Putamen (tissue), 1 donor: ENCODE data around the gene POF1B.
"Not testable (repeated sequence)": the region's sequence is repeated elsewhere in the genome, so short reads cannot be mapped to it uniquely, and the experiment has no call there.

Experiments used
- DNase-seq: peaks from one replicate; pipeline ENCODE4 v3.0.0-alpha.2; 2016; ENCODE audit warnings: low spot score

POF1B gene

DNA sequence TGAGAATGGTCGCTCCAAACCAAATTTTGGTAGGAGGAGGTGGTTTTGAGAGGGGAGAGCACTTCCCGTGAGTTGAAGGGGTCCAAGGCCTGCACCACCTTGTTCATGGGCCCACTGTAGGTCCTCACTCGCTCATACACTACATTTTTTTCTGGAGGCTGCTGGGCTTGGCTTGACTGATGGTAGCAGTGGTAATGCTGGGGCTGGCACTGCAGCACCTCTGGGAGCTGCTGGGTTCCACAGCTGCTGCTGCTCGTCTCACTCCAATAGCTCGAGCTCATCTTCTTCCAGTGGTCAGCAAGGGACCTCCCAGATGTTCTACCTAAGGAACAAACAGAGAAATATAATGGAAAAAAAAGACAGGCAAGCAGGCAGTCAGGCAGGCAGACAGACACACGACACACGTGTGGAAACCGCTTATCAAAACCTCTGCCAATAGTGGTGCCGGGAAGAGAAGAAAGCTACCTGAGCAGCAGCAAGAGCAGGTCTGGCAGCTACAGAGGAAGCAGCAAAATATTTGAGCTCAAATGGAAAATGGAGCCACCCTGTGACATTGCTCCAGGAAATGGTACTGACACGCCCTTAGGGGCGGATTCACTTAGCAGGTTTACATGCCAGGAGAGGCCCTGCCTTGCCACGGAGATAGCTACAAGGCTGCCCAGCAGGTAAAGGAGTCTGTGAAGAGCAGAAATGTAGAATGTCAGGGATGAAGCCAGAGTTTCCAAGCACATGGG, at the start of gene POF1B:
POF1B (minus strand) TSS at position 492 of the 734 bp plus-strand sequence; CDS start at position 281, 211 bp downstream.
- DNase-seq, result no peak

DNA sequence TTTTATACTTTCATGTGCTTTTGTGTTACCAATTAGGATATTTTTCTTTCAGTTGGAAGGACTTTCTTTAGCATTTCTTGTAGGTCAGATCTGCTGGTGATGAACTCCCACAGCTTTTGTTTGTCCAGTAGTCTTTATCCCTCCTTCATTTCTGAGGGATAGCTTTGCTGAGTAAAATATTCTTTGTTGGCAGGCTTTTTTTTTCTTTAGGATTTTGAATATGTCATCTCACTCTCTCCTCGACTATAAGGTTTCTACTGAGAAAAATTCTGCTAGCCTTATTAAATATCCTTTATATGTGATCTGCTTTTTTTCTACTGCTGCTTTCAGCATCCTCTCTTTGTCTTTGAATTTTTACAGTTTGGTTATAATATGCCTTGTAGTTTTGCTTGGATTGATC, 49.6 kb upstream of the POF1B start:
- no peak for DNase-seq

DNA sequence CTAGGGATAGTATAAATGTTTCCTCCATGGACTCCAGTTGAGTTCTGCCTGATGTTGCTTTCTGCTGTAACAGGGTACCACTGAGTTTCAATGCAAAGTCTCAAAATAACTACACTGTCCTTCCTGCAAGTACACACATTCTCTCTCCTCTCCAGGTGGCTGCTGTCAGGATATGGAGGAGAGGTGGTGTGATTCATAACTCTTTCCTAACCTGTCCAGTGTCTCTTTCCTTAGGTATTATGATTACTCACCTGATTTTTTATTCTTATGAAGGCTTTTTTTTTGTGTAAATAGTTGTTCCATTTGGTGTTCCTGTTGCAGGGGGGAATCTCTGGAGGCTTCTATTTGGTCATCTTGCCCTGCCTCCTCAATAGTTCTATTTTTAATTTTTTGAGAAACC, 39.8 kb upstream of the POF1B start:
- no peak for DNase-seq

DNA sequence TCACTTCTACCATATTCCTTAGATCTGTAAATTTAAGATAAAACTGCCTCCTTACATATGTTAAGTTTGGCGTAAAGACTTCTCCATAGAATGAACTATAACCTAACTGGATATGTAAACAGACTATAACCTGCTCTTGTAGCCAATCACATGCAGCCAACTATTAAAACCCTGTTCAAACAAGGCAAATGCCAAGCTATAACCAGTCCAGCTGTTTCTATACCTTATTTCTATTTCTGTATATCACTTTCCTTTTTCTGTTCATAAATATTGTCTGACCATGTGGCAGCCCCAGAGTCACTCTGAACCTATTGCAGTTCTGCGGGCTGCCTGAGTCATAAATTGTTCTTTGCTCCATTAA, 12.4 kb upstream of the POF1B start:
- DNase-seq, result no peak

- DNase-seq, result no peak
Observed at GRCh38 chrX:85391185-85391877, 11.9 kb upstream of the POF1B start.

DNA sequence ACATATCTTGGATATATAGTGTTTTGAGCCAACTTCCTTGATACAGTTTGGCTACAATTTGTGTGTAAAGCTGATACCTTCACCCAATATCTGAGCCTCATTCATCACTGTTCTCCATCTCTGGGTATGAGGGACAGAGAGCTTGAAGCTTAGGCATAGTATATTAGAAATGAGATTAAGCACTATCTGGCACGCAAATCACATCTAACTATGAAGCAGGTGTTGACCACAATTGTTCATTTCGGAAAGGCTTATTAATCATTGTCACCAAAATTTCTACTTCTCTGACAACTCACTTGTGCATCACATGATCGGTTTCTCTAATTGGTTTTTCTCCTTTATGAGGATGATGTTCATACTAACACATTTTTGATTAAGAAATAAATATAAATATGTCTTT, 2.1 kb upstream of the POF1B start:
- no peak for DNase-seq

- DNase-seq, result no peak
Observed at GRCh38 chrX:85378461-85378860, 1.0 kb downstream of the POF1B start.

DNA sequence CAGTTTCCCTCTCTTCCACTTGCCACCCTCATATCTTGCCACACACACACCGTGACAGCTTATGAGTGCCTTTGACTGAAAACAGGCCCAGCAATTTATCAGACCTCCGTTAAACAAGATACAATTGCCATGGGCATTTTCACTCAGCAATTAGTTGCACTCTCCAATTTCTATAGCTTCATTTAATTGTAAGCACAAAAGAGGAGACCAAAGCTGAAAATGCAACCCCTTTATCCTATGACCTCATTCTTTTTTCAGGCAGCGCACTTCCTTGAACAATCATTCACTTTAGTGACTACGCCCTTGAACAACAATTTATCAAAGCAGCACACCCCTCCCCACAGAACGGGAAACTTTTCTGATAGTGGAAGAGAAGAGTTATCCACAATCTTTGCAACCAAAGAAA, 4.1 kb downstream of the POF1B start:
- DNase-seq, result no peak

DNA sequence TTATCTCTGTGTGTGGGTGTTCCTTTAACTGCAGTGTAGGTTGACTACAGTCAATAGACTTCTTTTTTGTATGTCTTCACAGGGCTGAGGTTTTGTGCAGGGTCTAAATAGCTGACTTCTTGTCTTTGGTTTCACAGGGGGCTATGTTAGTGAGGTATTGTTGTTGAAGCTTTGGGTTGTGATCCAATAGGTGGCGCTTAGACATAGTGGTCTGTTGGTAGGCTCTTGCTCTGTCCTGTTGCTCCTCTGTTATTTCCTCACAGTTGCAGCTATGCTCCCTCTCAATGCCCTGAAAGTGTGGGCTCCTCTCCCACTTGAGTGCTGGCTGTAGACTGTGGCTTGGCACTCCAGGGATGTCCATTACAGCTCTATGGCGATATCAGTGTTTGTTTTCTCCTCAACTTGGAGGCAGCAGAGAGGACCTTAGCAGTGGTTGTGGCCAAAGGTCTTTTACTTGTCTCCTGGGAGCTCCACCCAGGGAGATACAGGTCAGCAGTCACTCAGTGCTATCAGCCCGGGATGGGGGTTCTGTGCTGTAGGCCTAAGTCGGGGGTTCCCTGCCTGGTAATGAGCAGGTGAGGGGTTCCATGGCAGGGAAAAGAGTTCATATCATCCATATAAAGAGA, 14.0 kb downstream of the POF1B start:
- DNase-seq, result no peak

DNA sequence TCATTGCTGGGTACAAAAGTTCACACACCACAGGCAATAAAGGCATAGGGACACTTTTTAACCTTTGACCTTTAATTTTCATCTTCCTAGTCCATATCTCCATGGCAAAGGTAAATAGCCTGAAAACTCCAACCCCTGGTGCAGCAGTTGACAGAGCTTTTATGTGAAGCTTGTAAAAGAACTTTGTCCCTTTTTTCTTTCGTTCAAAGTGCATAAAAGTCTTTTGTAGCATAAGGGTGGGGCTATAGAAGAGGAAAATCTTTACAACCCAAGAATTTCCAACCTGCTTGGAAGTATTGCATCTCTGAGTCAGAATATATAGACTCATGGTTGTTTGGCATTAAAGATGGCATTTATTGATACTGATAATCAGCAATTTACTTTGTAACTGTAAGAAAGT, 20.4 kb downstream of the POF1B start:
- no peak for DNase-seq

- DNase-seq, result no peak
Observed at GRCh38 chrX:85345523-85345922, 33.9 kb downstream of the POF1B start.

- no peak for DNase-seq
Observed at GRCh38 chrX:85327060-85327333, 52.5 kb downstream of the POF1B start.

DNA sequence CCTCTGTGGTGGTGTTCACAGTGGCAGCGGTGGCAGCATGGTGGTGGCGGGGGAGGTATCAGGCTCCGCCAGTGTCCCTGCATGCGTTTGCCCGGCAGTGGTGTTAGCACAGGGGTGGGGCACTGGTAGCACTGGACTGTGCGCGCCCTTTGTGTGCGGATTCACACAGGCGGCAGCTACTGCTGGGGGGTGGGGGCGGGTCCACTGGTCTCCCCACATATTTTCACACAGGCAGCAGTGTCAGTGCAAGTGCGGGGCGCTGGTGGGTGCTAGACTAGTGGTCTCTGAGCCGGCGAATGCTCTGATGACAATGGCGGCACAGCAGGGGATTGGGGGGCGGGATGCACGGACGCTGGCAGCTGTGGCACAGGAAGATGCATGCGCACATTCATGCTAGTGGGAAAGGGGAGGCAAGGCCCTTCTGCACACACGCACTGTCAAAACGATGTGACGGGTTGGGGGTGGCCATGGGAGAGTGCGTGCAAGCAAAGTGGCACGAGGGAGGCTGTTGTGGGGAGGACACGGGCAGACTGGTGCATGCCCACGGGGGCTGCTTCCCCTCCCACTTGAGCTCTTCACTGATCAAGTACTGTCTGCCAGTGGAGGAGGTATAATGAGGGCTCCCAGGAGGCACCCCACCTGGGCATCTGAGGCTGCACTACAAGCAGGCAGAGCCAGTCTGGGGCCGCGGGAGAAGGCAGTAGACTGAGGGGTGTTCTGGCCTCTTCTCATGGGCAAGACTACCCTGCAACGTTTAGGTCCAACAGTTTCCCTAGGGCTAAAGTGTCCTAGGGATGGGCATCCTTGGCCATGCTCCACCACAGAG, 53.0 kb downstream of the POF1B start:
- DNase-seq, result no peak

DNA sequence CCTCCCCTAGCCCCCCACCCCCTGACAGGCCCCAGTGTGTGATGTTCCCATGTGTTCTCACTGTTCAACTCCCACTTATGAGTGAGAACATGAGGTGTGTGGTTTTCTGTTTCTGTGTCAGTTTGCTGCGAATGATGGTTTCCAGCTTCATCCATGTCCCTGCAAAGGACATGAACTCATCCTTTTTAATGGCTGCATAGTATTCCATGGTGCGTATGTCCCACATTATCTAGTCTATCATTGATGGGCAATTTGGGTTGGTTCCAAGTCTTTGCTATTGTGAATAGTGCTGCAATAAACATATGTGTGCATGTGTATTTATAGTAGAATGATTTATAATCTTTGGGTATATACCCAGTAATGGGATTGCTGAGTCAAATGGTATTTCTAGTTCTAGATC, 68.1 kb downstream of the POF1B start:
- not testable (repeated sequence) for DNase-seq

- no peak for DNase-seq
Observed at GRCh38 chrX:85309717-85310116, 69.7 kb downstream of the POF1B start.

DNA sequence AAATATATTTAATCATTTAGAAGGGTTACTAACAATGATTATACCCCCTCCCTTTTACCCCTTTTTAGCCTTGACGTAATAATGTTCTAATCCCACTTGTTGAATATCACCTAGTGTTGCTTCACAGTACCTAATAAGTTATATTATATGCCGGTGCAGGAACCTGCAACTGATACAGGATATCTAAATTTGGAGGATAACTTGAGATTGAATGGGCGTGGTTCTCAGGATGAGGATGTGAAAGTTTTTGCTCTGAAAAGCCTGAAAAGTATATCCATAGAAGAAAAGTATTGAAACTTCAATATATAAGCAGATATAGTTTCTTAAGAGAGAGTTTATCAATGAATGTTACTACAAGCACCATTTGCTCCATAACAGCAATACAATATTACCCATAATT, 75.9 kb downstream of the POF1B start:
- DNase-seq, result no peak

DNA sequence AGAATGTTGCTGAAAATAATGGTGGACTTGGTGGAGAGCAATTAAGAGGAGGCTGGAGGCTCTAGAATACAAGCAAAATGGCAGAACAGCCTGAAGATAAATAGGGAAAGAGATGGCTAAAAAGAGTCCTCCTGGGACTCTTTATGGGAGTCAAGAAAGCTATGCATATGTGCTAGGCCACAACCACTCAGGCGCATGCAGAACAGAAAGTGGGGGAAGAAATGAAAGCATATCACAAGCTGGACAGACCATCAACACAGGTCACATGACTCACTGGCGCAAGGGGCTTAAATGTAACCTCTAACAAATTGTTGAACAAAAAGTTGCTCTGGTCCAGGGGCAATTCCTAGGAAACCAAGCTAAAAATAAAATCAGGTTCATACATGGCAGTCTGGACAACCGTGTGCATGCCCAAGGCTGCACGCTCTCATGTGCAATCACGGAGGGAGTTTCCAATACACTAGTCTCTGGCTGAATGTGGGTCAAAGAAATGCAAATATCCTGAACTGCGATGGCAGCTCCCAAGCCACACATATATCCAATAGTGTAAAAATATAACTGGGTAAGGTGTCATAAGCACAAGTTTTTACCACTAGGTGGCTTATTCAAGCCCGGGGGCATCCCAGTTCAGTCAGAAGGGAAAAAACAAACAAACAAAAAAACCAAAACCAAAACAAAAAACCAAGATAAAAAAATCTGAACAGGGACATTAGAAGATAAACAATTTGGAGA, 90.3 kb downstream of the POF1B start:
- no peak for DNase-seq

DNA sequence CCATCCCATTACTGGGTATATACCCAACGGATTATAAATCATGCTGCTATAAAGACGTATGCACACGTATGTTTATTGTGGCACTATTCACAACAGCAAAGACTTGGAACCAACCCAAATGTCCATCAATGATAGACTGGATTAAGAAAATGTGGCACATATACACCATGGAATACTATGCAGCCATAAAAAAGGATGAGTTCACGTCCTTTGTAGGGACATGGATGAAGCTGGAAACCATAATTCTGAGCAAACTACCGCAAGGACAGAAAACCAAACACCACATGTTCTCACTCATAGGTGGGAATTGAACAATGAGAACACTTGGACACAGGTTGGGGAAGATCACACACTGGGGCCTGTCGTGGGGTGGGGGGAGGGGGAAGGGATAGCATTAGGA, 94.2 kb downstream of the POF1B start:
- not testable (repeated sequence) for DNase-seq

DNA sequence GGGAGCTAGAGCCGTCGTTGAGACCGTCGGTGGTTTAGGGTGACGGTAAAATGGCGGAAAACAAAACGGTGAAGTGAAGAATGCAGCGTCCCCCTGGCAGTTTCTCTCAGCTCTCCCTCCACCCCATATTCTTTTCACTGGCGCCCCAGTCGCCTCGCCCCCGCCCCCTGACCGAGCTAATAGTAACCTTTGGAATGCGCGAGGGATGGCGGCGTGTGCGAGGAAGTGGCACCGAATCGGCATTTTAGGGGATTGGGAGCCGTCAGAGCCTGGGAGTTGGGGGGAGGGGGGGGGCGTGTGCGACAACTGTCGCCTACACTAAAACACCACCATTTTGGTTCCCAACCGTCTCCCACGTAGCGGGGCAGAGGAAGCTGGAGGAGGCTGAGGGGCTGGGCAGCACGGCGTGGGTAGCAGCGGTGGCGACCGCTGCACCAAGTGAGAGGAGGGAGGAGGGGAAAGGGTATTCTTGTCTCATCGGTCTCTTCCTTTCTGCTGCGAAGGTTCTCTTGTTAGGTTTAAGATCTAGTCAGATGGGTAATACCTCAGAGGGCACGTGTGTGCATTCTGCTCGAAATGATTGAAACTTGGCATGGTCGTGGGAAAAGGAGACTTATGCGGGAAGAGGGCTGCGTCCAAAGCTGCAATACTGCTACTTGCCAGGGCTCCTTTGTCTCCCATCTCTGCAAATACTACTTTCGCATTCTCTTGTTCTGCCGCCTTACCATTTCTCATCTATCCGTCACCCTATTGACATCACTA, 134.8 kb downstream of the POF1B start:
- peak; percentile 5 for DNase-seq

GRCh38 chrX:85243761-85244449, 135.6 kb downstream of the POF1B start, which contains the start of the genes SATL1 and ZNF711:
SATL1 (minus strand) TSS chrX:85243779; CDS start chrX:85108968, 134,811 bp downstream.
ZNF711 (plus strand) TSS chrX:85243991; CDS start chrX:85247573, 3,582 bp downstream.
- DNase-seq, result peak; percentile 48
